ENCODE measurements around the gene FAM241B. TPM values are rescaled to one million over a fixed set of nuclear protein-coding genes. Genes with fewer than 3 reads are reported as not detected.

The FAM241B gene
- total RNA-seq, 1 experiment from 2014 or later = 18.0 TPM

DNA sequence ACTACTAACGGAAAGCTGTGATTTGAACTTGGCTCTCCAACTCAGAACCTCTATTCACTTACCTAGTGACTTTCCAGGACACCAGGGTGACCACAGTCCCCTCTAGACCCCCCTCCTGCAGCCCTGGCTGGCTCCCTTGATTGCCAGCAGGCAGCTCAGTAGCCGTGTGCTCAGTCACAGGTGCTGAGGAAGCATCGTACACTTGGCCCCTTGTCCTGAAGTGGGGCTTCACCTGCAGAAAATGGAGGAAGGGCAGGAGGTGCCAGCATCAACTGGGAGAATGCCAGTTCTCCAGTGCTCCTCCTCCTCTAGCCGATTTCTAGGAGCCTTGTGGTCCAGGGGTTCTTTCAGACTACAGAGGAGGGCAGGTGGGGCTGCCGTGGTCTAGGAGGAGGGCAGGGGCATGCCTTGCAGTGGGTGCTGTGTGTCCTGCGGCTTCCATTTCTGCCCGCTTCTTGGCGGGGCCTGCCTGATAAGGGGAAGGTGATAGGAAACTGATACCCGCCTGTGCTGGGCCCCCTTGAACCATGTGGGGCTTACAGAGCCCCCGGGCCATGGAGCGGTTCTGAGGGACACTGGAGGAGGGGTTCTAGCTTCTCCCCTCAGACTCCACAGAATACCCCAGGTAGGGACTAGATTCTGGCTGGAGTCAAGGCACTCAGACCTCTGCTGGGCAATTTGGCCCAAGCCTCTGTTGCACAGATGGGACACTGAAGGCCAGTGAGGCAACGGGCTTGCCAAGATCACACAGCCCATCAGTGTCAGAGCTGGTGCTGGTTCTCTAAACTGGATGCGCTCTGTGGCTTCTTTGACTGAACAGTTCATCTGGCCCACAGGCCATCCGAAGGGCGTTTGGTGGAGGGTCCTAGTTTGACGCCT is 14.0 kb downstream of the FAM241B start:
- H3K27me3 ChIP-seq (ENCODE audit: insufficient read depth, low read length) = no peaks in the 10 kb centered on the region
- no peaks in the 10 kb centered on the region for H3K9me2 ChIP-seq (ENCODE audit: insufficient read depth)
- H3K4me2 ChIP-seq (ENCODE audit: low read length) = peak overlapping the region; percentile 25; the same call in 1 of the 2 replicates
- no peaks in the 10 kb centered on the region for H4K20me1 ChIP-seq (ENCODE audit: insufficient read depth)
- no peak overlapping the region for H2AFZ ChIP-seq (ENCODE audit: low read depth, low read length, poor library complexity, severe bottlenecking)
- no peaks in the 10 kb centered on the region for H3K36me3 ChIP-seq (ENCODE audit: control insufficient read depth in 1 of 2, insufficient read depth in 2 of 2, low read length in 2 of 2)
- H3K4me1 ChIP-seq (ENCODE audit: control insufficient read depth in 1 of 2, insufficient read depth in 2 of 2, low read length in 2 of 2) = peaks cover 4 to 10% of the 10 kb centered on the region in 2 experiments
- no peak for TF ChIP-seq POLR2AphosphoS5 (IDR thresholded peaks at IDR 0.05; ENCODE audit: low read depth, low read length)
- TF ChIP-seq ZFX (IDR thresholded peaks at IDR 0.05) = no peak
- TF ChIP-seq POLR2A (IDR thresholded peaks at IDR 0.05; ENCODE audit: borderline replicate concordance, extremely low read depth, insufficient read depth, insufficient read length) = no peak
- TF ChIP-seq EZH2phosphoT487 (IDR thresholded peaks at IDR 0.05; ENCODE audit: borderline replicate concordance) = no peak
- TF ChIP-seq SRF (IDR thresholded peaks at IDR 0.05; ENCODE audit: low read depth) = no peak
- TF ChIP-seq, protein P1, sequence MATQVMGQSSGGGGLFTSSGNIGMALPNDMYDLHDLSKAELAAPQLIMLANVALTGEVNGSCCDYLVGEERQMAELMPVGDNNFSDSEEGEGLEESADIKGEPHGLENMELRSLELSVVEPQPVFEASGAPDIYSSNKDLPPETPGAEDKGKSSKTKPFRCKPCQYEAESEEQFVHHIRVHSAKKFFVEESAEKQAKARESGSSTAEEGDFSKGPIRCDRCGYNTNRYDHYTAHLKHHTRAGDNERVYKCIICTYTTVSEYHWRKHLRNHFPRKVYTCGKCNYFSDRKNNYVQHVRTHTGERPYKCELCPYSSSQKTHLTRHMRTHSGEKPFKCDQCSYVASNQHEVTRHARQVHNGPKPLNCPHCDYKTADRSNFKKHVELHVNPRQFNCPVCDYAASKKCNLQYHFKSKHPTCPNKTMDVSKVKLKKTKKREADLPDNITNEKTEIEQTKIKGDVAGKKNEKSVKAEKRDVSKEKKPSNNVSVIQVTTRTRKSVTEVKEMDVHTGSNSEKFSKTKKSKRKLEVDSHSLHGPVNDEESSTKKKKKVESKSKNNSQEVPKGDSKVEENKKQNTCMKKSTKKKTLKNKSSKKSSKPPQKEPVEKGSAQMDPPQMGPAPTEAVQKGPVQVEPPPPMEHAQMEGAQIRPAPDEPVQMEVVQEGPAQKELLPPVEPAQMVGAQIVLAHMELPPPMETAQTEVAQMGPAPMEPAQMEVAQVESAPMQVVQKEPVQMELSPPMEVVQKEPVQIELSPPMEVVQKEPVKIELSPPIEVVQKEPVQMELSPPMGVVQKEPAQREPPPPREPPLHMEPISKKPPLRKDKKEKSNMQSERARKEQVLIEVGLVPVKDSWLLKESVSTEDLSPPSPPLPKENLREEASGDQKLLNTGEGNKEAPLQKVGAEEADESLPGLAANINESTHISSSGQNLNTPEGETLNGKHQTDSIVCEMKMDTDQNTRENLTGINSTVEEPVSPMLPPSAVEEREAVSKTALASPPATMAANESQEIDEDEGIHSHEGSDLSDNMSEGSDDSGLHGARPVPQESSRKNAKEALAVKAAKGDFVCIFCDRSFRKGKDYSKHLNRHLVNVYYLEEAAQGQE (IDR thresholded peaks at IDR 0.05; ENCODE audit: low read depth) = no peak
- no peak for TF ChIP-seq EGR1 (IDR thresholded peaks at IDR 0.05; ENCODE audit: low read depth)
- TF ChIP-seq CEBPB (IDR thresholded peaks at IDR 0.05; ENCODE audit: low read depth) = no peak
- TF ChIP-seq ELF1 (IDR thresholded peaks at IDR 0.05; ENCODE audit: borderline replicate concordance, low read depth) = no peak
- TF ChIP-seq, protein P2, sequence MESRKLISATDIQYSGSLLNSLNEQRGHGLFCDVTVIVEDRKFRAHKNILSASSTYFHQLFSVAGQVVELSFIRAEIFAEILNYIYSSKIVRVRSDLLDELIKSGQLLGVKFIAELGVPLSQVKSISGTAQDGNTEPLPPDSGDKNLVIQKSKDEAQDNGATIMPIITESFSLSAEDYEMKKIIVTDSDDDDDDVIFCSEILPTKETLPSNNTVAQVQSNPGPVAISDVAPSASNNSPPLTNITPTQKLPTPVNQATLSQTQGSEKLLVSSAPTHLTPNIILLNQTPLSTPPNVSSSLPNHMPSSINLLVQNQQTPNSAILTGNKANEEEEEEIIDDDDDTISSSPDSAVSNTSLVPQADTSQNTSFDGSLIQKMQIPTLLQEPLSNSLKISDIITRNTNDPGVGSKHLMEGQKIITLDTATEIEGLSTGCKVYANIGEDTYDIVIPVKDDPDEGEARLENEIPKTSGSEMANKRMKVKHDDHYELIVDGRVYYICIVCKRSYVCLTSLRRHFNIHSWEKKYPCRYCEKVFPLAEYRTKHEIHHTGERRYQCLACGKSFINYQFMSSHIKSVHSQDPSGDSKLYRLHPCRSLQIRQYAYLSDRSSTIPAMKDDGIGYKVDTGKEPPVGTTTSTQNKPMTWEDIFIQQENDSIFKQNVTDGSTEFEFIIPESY (IDR thresholded peaks at IDR 0.05; ENCODE audit: extremely low read depth, insufficient replicate concordance, low read length) = no peak
- no peak for TF ChIP-seq TCF7L2 (IDR thresholded peaks at IDR 0.05; ENCODE audit: borderline replicate concordance, extremely low read depth, insufficient read depth, insufficient read length)
- TF ChIP-seq SIN3A (IDR thresholded peaks at IDR 0.05; ENCODE audit: low read depth) = no peak
- TF ChIP-seq, protein P3, sequence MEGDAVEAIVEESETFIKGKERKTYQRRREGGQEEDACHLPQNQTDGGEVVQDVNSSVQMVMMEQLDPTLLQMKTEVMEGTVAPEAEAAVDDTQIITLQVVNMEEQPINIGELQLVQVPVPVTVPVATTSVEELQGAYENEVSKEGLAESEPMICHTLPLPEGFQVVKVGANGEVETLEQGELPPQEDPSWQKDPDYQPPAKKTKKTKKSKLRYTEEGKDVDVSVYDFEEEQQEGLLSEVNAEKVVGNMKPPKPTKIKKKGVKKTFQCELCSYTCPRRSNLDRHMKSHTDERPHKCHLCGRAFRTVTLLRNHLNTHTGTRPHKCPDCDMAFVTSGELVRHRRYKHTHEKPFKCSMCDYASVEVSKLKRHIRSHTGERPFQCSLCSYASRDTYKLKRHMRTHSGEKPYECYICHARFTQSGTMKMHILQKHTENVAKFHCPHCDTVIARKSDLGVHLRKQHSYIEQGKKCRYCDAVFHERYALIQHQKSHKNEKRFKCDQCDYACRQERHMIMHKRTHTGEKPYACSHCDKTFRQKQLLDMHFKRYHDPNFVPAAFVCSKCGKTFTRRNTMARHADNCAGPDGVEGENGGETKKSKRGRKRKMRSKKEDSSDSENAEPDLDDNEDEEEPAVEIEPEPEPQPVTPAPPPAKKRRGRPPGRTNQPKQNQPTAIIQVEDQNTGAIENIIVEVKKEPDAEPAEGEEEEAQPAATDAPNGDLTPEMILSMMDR (IDR thresholded peaks at IDR 0.05 in 2 of 3, conservative IDR thresholded peaks at IDR 0.05 in 1 of 3; ENCODE audit: borderline replicate concordance in 1 of 3, insufficient read depth in 1 of 3, low read depth in 2 of 3, low read length in 2 of 3) = no peak
- TF ChIP-seq RAD21 (IDR thresholded peaks at IDR 0.05; ENCODE audit: low read depth) = no peak
- no peak for TF ChIP-seq CBX3 (IDR thresholded peaks at IDR 0.05; ENCODE audit: low read depth)
- TF ChIP-seq, protein P4, sequence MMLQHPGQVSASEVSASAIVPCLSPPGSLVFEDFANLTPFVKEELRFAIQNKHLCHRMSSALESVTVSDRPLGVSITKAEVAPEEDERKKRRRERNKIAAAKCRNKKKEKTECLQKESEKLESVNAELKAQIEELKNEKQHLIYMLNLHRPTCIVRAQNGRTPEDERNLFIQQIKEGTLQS (IDR thresholded peaks at IDR 0.05) = no peak
- no peak for TF ChIP-seq EZH2 (IDR thresholded peaks at IDR 0.05)
- ATAC-seq = peak; percentile 41
- POLR2A ChIA-PET = no interaction called here
- no peaks in the 10 kb centered on the region for H3K79me2 ChIP-seq (ENCODE audit: insufficient read depth, low read length)
- CTCF ChIA-PET = interaction anchor here (1.1 to 9.3 kb wide), 14 partner anchors 10 to 314 kb away, joined by 3 to 102 read pairs (median 5); partner anchors contain the start of gene FAM241B
- no peak overlapping the region for H3K9ac ChIP-seq (ENCODE audit: low read length)
- no peak for DNase-seq (ENCODE audit: low read depth, low spot score)
- RAD21 ChIA-PET (ENCODE audit: low non-redundant PET in 1 of 2, low total read pairs in 2 of 2, uncharacterized antibody in 2 of 2, unreplicated experiment in 2 of 2) = interaction anchor here in 1 of 2 experiments (0.9 to 1.4 kb wide), 2 partner anchors 72 to 157 kb away, joined by 3 to 5 read pairs; no protein-coding TSS in a partner anchor
- H3K4me3 ChIP-seq (replicated peaks in 1 of 2; ENCODE audit: low read depth in 1 of 2, low read length in 2 of 2) = no peak overlapping the region
- H3K9me3 ChIP-seq (ENCODE audit: control insufficient read depth in 1 of 2, insufficient read depth in 1 of 2, low read depth in 1 of 2, low read length in 2 of 2) = no peaks in the 10 kb centered on the region
- BruUV-seq (replicated peaks) = no TSS peak
- intact Hi-C loops (cut with micrococcal nuclease) = loop anchor here (1.0 to 5.0 kb wide), 3 partner anchors 73 to 268 kb away; partner anchors contain the start of gene COL13A1
- no peak overlapping the region for H3K27ac ChIP-seq (ENCODE audit: low read depth, low read length)

Data from HCT116 (cell line).